Neural cell (in vitro differentiated cells): ENCODE measurements around the gene GPR82.

Source experiments
- EP300 ChIP-seq: fragments of 450-650 bp; conservative IDR thresholded peaks from 2 replicates; pipeline ENCODE4 v1.6.1; 2014; ENCODE audit warnings: antibody characterized with exemption, mild to moderate bottlenecking, moderate library complexity; ENCODE audit not compliant: poor library complexity, severe bottlenecking
- EZH2 ChIP-seq: fragments of 200-600, 300-800 bp; shearing (Covaris generic), sonication (generic); IDR thresholded peaks from 2 replicates; pipeline ENCODE4 v1.6.1; 2014; ENCODE audit warnings: antibody characterized with exemption, low read length, borderline replicate concordance, mild to moderate bottlenecking; ENCODE audit not compliant: insufficient read depth, poor library complexity, severe bottlenecking
- MXI1 ChIP-seq: fragments of 450-650 bp; conservative IDR thresholded peaks from 2 replicates; pipeline ENCODE4 v1.6.1; 2014; ENCODE audit warnings: antibody characterized with exemption, mild to moderate bottlenecking; ENCODE audit not compliant: poor library complexity, severe bottlenecking
- POLR2AphosphoS5 ChIP-seq: IDR thresholded peaks from 2 replicates; pipeline ENCODE4 v1.6.1; 2012
- RAD21 ChIP-seq: fragments of 450-650 bp; conservative IDR thresholded peaks from 2 replicates; pipeline ENCODE4 v1.6.1; 2014; ENCODE audit warnings: antibody characterized with exemption, mild to moderate bottlenecking, moderate library complexity
- TAF1 ChIP-seq: IDR thresholded peaks from 2 replicates; pipeline ENCODE4 v1.6.1; 2012; ENCODE audit warnings: low read depth
- TF ChIP-seq, protein P1 (sequence below): fragments of 450-650 bp; IDR thresholded peaks from 2 replicates; pipeline ENCODE4 v1.5.1; 2014; ENCODE audit warnings: antibody characterized with exemption, mild to moderate bottlenecking, moderate library complexity; ENCODE audit not compliant: poor library complexity, severe bottlenecking
- TF ChIP-seq, protein P2 (sequence below): IDR thresholded peaks from 2 replicates; pipeline ENCODE4 v1.6.1; 2012; ENCODE audit warnings: borderline replicate concordance

DNA sequence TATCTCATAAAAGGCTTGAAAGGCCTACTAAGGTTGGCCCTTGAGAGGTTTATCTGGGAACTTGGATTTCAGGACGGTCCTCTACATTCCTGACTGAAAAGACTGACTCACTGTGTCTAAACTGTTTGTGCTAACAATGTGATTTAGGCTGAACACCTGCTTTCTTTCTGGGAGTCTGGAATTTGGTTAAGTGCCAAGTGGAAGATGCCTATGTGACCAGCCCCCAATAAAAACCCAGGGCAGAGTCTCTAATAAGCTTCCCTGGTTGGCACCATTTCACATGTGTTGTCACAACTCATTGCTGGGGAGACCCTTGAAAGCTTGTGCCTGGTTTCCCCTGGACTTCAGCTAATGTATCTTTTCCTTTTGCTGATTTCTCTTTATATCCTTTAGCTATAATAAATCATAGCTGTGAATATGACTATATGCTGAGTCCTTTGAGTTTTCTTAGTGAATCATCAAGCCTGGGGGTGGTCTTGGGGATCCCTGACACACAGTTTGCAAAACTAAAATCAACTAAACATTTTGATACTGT is 55.1 kb downstream of the GPR82 start:
- no peak for TF ChIP-seq POLR2AphosphoS5
- TF ChIP-seq RAD21, result no peak
- TF ChIP-seq, protein P1, sequence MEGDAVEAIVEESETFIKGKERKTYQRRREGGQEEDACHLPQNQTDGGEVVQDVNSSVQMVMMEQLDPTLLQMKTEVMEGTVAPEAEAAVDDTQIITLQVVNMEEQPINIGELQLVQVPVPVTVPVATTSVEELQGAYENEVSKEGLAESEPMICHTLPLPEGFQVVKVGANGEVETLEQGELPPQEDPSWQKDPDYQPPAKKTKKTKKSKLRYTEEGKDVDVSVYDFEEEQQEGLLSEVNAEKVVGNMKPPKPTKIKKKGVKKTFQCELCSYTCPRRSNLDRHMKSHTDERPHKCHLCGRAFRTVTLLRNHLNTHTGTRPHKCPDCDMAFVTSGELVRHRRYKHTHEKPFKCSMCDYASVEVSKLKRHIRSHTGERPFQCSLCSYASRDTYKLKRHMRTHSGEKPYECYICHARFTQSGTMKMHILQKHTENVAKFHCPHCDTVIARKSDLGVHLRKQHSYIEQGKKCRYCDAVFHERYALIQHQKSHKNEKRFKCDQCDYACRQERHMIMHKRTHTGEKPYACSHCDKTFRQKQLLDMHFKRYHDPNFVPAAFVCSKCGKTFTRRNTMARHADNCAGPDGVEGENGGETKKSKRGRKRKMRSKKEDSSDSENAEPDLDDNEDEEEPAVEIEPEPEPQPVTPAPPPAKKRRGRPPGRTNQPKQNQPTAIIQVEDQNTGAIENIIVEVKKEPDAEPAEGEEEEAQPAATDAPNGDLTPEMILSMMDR, result no peak
- TF ChIP-seq EZH2, result no peak
- no peak for TF ChIP-seq EP300
- TF ChIP-seq MXI1, result no peak
- no peak for TF ChIP-seq TAF1
- TF ChIP-seq, protein P2, sequence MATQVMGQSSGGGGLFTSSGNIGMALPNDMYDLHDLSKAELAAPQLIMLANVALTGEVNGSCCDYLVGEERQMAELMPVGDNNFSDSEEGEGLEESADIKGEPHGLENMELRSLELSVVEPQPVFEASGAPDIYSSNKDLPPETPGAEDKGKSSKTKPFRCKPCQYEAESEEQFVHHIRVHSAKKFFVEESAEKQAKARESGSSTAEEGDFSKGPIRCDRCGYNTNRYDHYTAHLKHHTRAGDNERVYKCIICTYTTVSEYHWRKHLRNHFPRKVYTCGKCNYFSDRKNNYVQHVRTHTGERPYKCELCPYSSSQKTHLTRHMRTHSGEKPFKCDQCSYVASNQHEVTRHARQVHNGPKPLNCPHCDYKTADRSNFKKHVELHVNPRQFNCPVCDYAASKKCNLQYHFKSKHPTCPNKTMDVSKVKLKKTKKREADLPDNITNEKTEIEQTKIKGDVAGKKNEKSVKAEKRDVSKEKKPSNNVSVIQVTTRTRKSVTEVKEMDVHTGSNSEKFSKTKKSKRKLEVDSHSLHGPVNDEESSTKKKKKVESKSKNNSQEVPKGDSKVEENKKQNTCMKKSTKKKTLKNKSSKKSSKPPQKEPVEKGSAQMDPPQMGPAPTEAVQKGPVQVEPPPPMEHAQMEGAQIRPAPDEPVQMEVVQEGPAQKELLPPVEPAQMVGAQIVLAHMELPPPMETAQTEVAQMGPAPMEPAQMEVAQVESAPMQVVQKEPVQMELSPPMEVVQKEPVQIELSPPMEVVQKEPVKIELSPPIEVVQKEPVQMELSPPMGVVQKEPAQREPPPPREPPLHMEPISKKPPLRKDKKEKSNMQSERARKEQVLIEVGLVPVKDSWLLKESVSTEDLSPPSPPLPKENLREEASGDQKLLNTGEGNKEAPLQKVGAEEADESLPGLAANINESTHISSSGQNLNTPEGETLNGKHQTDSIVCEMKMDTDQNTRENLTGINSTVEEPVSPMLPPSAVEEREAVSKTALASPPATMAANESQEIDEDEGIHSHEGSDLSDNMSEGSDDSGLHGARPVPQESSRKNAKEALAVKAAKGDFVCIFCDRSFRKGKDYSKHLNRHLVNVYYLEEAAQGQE, result no peak
